D721Med (cell line): ENCODE measurements around the gene UST.
"Not testable (repeated sequence)": the region's sequence is repeated elsewhere in the genome, so short reads cannot be mapped to it uniquely, and the experiment has no call there.

Experiments used
- DNase-seq: peaks from one replicate; pipeline ENCODE4 v3.0.0; 2011; ENCODE audit warnings: low spot score; ENCODE audit not compliant: insufficient read length
- FAIRE-seq: peaks from 2 replicates; lab custom pipeline; 2011; peaks lifted over from hg19 to GRCh38; lab: Jason Lieb, UNC
- CTCF ChIP-seq: IDR thresholded peaks from 2 replicates; pipeline ENCODE4 v1.5.1; 2012; ENCODE audit warnings: mild to moderate bottlenecking, control low read depth; ENCODE audit not compliant: insufficient read depth; ENCODE audit errors: missing control alignments

Gene UST

DNA sequence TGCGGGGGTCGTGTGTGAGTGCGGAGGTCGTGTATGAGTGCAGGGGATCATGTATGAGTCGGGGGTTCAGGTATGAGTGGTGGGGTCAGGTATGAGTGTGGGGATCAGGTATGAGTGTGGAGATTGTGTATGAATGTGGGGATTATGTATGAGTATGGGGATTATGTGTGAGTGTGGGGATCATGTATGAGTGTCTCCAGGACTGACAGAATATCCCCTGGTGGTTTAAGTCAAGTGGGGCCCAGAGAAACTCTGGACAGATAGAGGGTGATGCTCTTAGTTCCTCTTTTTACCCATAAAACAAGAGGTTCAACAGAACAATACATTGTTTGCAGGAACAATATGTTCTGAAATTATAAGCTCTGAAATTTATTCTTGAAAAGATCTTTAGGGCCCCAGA lies 131.9 kb downstream of the UST start:
- TF ChIP-seq CTCF, result no peak
- DNase-seq (no peak), FAIRE-seq (no peak)

- not testable (repeated sequence) for FAIRE-seq, DNase-seq
Observed at GRCh38 chr6:148880742-148881141, 133.9 kb downstream of the UST start.

DNA sequence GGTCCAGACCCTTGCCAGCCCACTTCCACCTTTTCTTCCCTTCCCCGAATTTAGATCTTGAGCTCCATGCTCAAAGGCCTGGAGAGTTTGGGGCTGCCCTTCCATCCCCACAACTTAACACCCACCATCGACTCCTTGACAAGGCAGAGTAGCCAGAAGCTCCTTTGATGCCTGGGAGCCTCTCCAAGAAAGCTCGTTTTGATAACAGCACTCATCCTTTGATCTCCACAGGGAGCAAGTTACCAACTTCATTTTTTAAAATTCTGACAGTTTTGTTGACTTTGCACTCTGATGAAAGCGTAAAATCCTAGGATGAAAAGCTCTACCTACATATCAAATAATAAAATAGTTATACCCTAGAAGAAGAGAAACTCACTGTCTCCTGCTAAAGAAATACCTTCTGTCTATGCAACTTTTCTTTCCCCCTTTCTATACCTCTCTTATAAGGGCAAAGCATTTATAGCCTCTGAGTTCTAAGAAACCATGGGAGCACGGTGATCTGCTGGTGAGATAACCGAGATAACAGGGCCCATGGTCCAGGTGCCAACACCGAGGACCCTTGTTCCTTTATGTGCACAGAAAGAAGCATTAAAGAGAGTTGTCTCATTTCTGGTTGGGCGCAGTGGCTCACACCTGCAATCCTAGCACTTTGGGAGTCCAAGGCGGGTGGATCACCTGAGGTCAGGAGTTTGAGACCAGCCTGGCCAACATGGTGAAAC lies 134.9 kb downstream of the UST start:
- DNase-seq, result no peak
- no peak for TF ChIP-seq CTCF
- FAIRE-seq, result no peak

DNA sequence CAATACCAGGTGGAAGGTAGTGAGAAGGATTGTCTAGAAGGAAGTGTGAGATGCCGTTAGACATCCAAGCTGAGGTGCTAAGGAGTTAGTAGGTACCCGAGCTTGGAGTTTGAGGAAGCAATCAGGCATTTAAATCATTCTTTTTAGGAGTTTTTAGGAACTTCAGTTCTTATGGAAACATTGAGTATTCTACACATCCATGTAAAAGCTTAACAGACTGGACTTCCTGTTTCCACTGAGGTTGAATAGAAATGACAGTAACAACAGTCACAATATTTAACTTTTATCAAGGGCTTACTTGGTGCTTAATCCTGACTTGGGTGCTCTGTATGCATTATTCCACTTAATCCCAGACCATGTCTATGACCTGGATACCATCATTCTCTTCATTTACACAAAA lies 136.4 kb downstream of the UST start:
- FAIRE-seq, result no peak
- DNase-seq, result no peak
- no peak for TF ChIP-seq CTCF

DNA sequence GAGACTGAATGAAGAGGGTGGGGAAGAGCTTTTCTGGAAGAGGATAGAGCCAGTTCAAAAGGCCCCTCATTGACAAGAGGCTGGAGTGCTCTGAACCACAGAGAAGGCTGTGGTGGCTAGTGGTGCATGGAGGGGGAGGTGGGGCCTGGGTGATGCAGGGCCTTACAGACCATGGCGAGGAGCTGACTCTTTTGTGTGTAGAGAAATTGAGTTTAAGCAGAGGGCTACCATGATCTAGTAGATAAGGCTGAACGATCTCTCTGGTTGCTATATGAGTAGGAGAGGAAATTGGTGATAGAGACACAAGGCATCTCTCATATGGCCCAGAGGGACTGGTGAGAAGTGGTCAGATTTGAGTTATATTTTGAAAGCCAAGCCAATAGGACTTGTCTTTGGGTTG lies 137.6 kb downstream of the UST start:
- FAIRE-seq (no peak), DNase-seq (no peak)
- TF ChIP-seq CTCF, result no peak

DNA sequence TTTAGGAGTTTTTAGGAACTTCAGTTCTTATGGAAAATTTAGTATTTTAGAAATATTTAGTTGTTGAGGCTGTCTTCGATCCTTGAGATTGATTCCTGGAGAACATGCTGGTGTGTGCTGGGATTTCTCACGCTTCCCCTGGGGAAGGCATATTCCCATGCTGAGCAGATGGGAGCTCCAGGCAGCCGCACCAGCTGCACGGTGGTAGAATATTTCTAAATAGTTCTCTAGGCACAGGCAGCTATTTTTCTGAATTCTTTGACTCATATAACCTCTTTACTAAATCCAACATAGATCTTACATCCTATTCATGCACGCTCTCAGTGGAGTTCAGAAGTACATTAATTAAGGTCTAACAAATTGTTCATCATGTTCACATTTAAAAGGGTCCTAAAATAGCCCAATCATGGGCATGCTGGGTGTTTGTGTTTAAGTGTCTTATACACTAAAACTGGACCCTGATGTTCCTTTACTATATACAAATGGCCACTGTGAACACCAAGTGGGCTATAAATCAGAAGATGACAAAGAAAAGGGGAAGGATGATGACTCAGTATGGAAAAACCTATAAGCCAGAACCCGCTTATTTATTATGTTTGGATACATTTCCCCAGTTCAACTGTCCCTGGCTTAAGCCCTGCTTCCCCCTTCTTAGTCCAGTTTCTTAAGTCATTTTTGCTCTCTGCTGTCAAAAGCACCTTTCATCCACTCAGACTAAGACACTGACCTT lies 138.5 kb downstream of the UST start:
- FAIRE-seq (no peak), DNase-seq (no peak)
- no peak for TF ChIP-seq CTCF

DNA sequence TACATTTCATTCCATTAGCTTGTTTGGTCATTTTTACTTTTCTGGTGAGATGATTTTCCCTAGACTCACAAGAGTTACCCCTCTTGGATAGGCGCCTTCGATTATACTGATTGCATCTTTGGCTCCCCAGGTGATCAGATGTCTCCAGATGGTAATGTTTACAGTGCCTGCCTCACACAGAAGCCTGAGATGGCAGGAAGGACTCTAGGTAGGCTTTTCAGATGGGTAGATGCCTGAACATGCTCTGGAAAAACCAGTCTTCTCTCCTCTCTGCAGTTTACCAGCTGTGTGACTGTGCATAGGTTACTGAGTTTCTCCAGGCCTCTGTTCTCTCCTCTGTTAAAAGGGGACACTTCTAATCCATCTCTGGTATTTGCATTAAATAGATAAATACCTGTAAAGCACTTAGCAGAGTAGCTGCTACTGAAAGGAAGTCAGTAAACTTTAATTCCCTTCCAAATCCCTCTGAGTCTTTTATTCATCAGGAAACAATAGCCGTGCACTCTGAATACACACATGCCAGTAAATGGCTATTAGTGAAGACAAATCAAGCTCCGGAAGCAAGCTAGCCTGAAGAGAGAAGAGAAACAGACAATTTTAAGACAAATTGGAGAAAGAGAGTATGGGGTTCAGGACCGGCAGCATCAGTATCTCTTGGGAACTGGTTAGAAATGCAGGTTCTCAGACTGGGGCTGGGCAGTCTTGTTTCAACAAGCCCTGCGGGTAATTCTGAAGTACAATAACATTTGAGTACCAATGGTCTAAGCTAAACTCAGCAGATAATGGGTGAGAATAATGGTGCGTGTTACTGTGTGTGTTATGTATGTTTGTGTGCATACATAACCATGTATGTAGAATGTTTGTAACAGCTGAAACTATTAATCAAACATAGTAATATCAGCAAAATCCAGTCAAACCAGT lies 139.4 kb downstream of the UST start:
- DNase-seq (no peak), FAIRE-seq (no peak)
- no peak for TF ChIP-seq CTCF
